NCI-H2029 treated with DMSO at 0.1 percent for 48 hours (cell line): ENCODE data around the gene STIM1.
"Not testable (repeated sequence)": the region's sequence is repeated elsewhere in the genome, so short reads cannot be mapped to it uniquely, and the experiment has no call there.

Source experiments
- DNase-seq: peaks from one replicate; lab custom pipeline; 2025; lab: John Stamatoyannopoulos, UW

The STIM1 gene

GRCh38 chr11:4027746-4028145, 172.3 kb downstream of the STIM1 start:
- no peak for DNase-seq

- no peak for DNase-seq
Measured at GRCh38 chr11:4030197-4030596, 174.7 kb downstream of the STIM1 start.

GRCh38 chr11:4032097-4032496, 176.6 kb downstream of the STIM1 start:
- peak; percentile 22 for DNase-seq

- DNase-seq = no peak
Measured at GRCh38 chr11:4035985-4036384, 180.5 kb downstream of the STIM1 start.

GRCh38 chr11:4039011-4039410, 183.5 kb downstream of the STIM1 start:
- no peak for DNase-seq

GRCh38 chr11:4040461-4040860, 185.0 kb downstream of the STIM1 start:
- DNase-seq = no peak

- peak; percentile 51 for DNase-seq
Measured at GRCh38 chr11:4041731-4042391, 186.4 kb downstream of the STIM1 start.

- no peak for DNase-seq
Measured at GRCh38 chr11:4044976-4045646, 189.6 kb downstream of the STIM1 start.

GRCh38 chr11:4048340-4048739, 192.9 kb downstream of the STIM1 start:
- no peak for DNase-seq

GRCh38 chr11:4049006-4049405, 193.5 kb downstream of the STIM1 start:
- DNase-seq = no peak

GRCh38 chr11:4050138-4050537, 194.7 kb downstream of the STIM1 start:
- DNase-seq = no peak

GRCh38 chr11:4053200-4053599, 197.7 kb downstream of the STIM1 start:
- not testable (repeated sequence) for DNase-seq

GRCh38 chr11:4054643-4055042, 199.2 kb downstream of the STIM1 start:
- DNase-seq = no peak

- DNase-seq = no peak
Measured at GRCh38 chr11:4059424-4059823, 204.0 kb downstream of the STIM1 start.

GRCh38 chr11:4060182-4060923, 204.9 kb downstream of the STIM1 start:
- no peak for DNase-seq

- DNase-seq = no peak
Measured at GRCh38 chr11:4061700-4062099, 206.2 kb downstream of the STIM1 start.

- no peak for DNase-seq
Measured at GRCh38 chr11:4063348-4063747, 207.9 kb downstream of the STIM1 start.

GRCh38 chr11:4064278-4064955, 209.0 kb downstream of the STIM1 start:
- DNase-seq = no peak

GRCh38 chr11:4065086-4065485, 209.6 kb downstream of the STIM1 start:
- DNase-seq = no peak

- no peak for DNase-seq
Measured at GRCh38 chr11:4065601-4066377, 210.3 kb downstream of the STIM1 start.

GRCh38 chr11:4066910-4067309, 211.4 kb downstream of the STIM1 start:
- DNase-seq = no peak

- DNase-seq = no peak
Measured at GRCh38 chr11:4068962-4069361, 213.5 kb downstream of the STIM1 start.
